K562 (cell line): ENCODE measurements around the gene ZNF385C. TPM values are rescaled to one million over a fixed set of nuclear protein-coding genes. Genes with fewer than 3 reads are reported as not detected.
A peak's percentile ranks its signal among the peaks of the same experiment; 100 is the strongest.

ENCODE experiments used
- ATAC-seq: fragments of 200-7000 bp; cut with Tn5 transposase; 3 replicates; pipeline ENCODE4 v1.9.1; 2020; ENCODE audit warnings: moderate library complexity
- BruUV-seq: library from RNA; stranded (reverse); fragments of 400-500 nt; replicated peaks from 2 replicates; lab custom pipeline; 2021; lab: Mats Ljungman, UMichigan
- CTCF ChIA-PET: fragments of 300-600 bp; formaldehyde crosslinking; extraction: SDS; loops from one replicate; lab custom pipeline; 2021; ENCODE audit warnings: low intra/inter-chr PET ratio; lab: Yijun Ruan, JAX
- POLR2A ChIA-PET: fragments of 300-600, 350-650 bp; sonication (Branson Sonifier 250); formaldehyde crosslinking; extraction: SDS; loops from one replicate; lab custom pipeline; 2021; ENCODE audit warnings: antibody characterized with exemption, inconsistent platforms; lab: Yijun Ruan, JAX
- DNase-seq, 4 experiments: peaks; one replicate each; pipeline versions ENCODE4 v3.0.0 to v3.0.0-alpha.2; 2011 to 2018; ENCODE audit warnings: low spot score in 3 of 4, mixed read lengths in 3 of 4; ENCODE audit errors: extremely low read depth in 1 of 4
- FAIRE-seq: peaks from 2 replicates; lab custom pipeline; 2011; peaks lifted over from hg19 to GRCh38; lab: Jason Lieb, UNC
- H2AFZ ChIP-seq: 2 replicates; pipeline ENCODE4 v1.6.0; 2011; ENCODE audit warnings: low read depth, low read length, control low read depth, inconsistent platforms
- H3K27ac ChIP-seq: fragments of 200-600 bp; 3 replicates; pipeline ENCODE4 v1.8.0; 2011; ENCODE audit warnings: low read depth, mild to moderate bottlenecking, control low read depth, inconsistent platforms, low read length, moderate library complexity, mixed read lengths; ENCODE audit errors: extremely low read depth
- H3K27me3 ChIP-seq, 2 experiments: fragments of 300-600 bp in 1 of 2; 2 replicates in 1 of 2; 3 replicates in 1 of 2; pipeline versions ENCODE4 v1.6.0 to v1.8.0; 2011; ENCODE audit warnings: inconsistent platforms in 2 of 2, low read length in 2 of 2, mild to moderate bottlenecking in 1 of 2, mixed read lengths in 1 of 2, moderate library complexity in 1 of 2; ENCODE audit not compliant: control insufficient read depth in 2 of 2, insufficient read depth in 2 of 2
- H3K36me3 ChIP-seq: fragments of 300-600 bp; 3 replicates; pipeline ENCODE4 v1.8.0; 2011; ENCODE audit warnings: mild to moderate bottlenecking, low read length, inconsistent platforms; ENCODE audit not compliant: control insufficient read depth, insufficient read depth
- H3K4me1 ChIP-seq, 2 experiments: fragments of 200-600 bp in 1 of 2; replicated peaks in 1 of 2; 2 replicates in 1 of 2; 3 replicates in 1 of 2; pipeline versions ENCODE4 v1.5.1 to v1.8.0; 2011; ENCODE audit warnings: inconsistent platforms in 2 of 2, low read length in 2 of 2, mild to moderate bottlenecking in 1 of 2, mixed read lengths in 1 of 2, moderate library complexity in 1 of 2; ENCODE audit not compliant: control insufficient read depth in 2 of 2, insufficient read depth in 2 of 2
- H3K4me2 ChIP-seq: 2 replicates; pipeline ENCODE4 v1.6.1; 2011; ENCODE audit warnings: low read length, control low read depth, inconsistent platforms, mixed read lengths; ENCODE audit not compliant: insufficient read depth
- H3K4me3 ChIP-seq: fragments of 200-600 bp; sonication (generic), shearing (Covaris generic); 2 replicates; pipeline ENCODE4 v1.5.1; 2016; ENCODE audit warnings: control low read depth, inconsistent platforms
- H3K79me2 ChIP-seq: fragments of 200-600 bp; 3 replicates; pipeline ENCODE4 v1.8.0; 2011; ENCODE audit warnings: low read length, inconsistent platforms; ENCODE audit not compliant: control insufficient read depth, insufficient read depth
- H3K9ac ChIP-seq, 2 experiments: 2 replicates each; pipeline versions ENCODE4 v1.6.0 to v1.6.1; 2011; ENCODE audit warnings: low read depth in 2 of 2, low read length in 2 of 2, control low read depth in 1 of 2, inconsistent platforms in 1 of 2, mild to moderate bottlenecking in 1 of 2, mixed read lengths in 1 of 2; ENCODE audit not compliant: insufficient read depth in 1 of 2
- H3K9me1 ChIP-seq: one replicate; pipeline ENCODE4 v1.6.0; 2011; ENCODE audit warnings: inconsistent platforms, mild to moderate bottlenecking, low read length, moderate library complexity; ENCODE audit not compliant: control insufficient read depth, insufficient read depth
- H3K9me3 ChIP-seq: replicated peaks from 2 replicates; pipeline ENCODE4 v1.5.1; 2011; ENCODE audit warnings: low read depth, low read length, inconsistent platforms; ENCODE audit not compliant: control insufficient read depth, insufficient read depth
- H4K20me1 ChIP-seq: replicated peaks from 2 replicates; pipeline ENCODE4 v1.6.1; 2011; ENCODE audit warnings: low read length, inconsistent platforms, mixed read lengths; ENCODE audit not compliant: control insufficient read depth, insufficient read depth
- BCOR ChIP-seq: fragments of 450-650 bp; IDR thresholded peaks from 2 replicates; pipeline ENCODE4 v1.6.1; 2016
- KDM1A ChIP-seq, 2 experiments: fragments of 450-650 bp; IDR thresholded peaks; 2 replicates each; pipeline ENCODE4 v1.6.1; 2016; ENCODE audit warnings: mild to moderate bottlenecking in 2 of 2
- PHF8 ChIP-seq: fragments of 200-600 bp; sonication (generic); IDR thresholded peaks from 2 replicates; pipeline ENCODE4 v1.6.1; 2012; ENCODE audit warnings: mixed run types, mild to moderate bottlenecking, inconsistent platforms, low read length, moderate library complexity, borderline replicate concordance
- SMC3 ChIP-seq: conservative IDR thresholded peaks from 2 replicates; pipeline ENCODE4 v1.6.1; 2011; ENCODE audit warnings: low read depth, low read length, improper control_type of control experiment; ENCODE audit not compliant: insufficient read depth
- ZFP36 ChIP-seq: fragments of 150-350 bp; IDR thresholded peaks from 2 replicates; pipeline ENCODE4 v1.6.1; 2018; ENCODE audit warnings: low read length, low read depth; ENCODE audit not compliant: partially characterized antibody
- WGBS: fragments of 100-300 bp; shearing (Covaris generic); methylation state at CpG from one replicate; pipeline ENCODE4 v1.1.6; 2016; ENCODE audit warnings: low coverage, mixed read lengths; ENCODE audit not compliant: insufficient coverage; ENCODE audit errors: missing lambda C conversion rate; 5-methylcytosine and 5-hydroxymethylcytosine counted together
- in situ Hi-C: fragments of 300-500 bp; cut with MboI; formaldehyde crosslinking; loops from 4 replicates; pipeline ENCODE4 v1.15.0; 2018; ENCODE audit warnings: inconsistent platforms, mixed read lengths
- intact Hi-C: fragments of 100-400 bp; cut with micrococcal nuclease; formaldehyde crosslinking; loops from 2 replicates; pipeline ENCODE4 v1.14.2; 2022
- polyA plus RNA-seq, 8 experiments: library from polyadenylated mRNA; depleted of rRNA in 4 of 8; stranded (reverse) in 5 of 8; unstranded in 3 of 8; fragments of >200 nt; fragmentation: Nextera tagmentation in 2 of 8; fragmentation: Illumina TruSeq in 1 of 8; extraction: Ambion mirVana in 2 of 8; extraction: Trizol in 1 of 8; gene quantifications; 2 replicates each; pipeline versions ENCODE4 v1.2.1 to v1.2.3, GENCODE V29; 2011 to 2014; ENCODE audit warnings: inconsistent platforms in 1 of 8, missing spikeins in 1 of 8
- total RNA-seq, 7 experiments: library from RNA; depleted of rRNA in 6 of 7; stranded (reverse); fragments of >200 nt in 6 of 7; fragmentation: Illumina TruSeq in 2 of 7; extraction: Trizol in 2 of 7; gene quantifications; 2 replicates each; pipeline versions ENCODE4 v1.2.1 to v1.2.3, GENCODE V29; 2011 to 2021; ENCODE audit warnings: low replicate concordance in 1 of 7

The ZNF385C gene
- total and polyA plus RNA-seq, 9 of the 15 experiments (the other 6 are each of a cell fraction or from before 2014, with no cell fraction given), result 0.03 to 0.35 (median 0.18) TPM; not detected in 1

- no peak for ATAC-seq
- H3K9me3 ChIP-seq, result no peaks in the 10 kb centered on the region
- in situ Hi-C loops (loop anchor here (5.0 to 25.0 kb wide), 3 partner anchors 83 to 373 kb away; partner anchors contain the start of gene HAP1), intact Hi-C loops (no loop called here)
- no peak overlapping the region for H3K4me2 ChIP-seq
- no peaks in the 10 kb centered on the region for H3K79me2 ChIP-seq
- H3K36me3 ChIP-seq, result peaks cover 22% of the 10 kb centered on the region; the same call in 2 of the 3 replicates
- H3K27ac ChIP-seq, result no peak overlapping the region
- no TSS peak for BruUV-seq
- H2AFZ ChIP-seq, result no peak overlapping the region
- no peaks in the 10 kb centered on the region for H3K9me1 ChIP-seq
- DNase-seq, result no peak
- H3K9ac ChIP-seq, result no peak overlapping the region; a peak in 1 of 4 replicates
- WGBS, result 72% methylated on average over 18 of the region's 18 CpGs
- H3K4me3 ChIP-seq, result no peak overlapping the region
- peaks cover 12 to 58% of the 10 kb centered on the region in 2 experiments; a peak in 4 of 5 replicates for H3K4me1 ChIP-seq
- ChIA-PET POLR2A (interaction anchor here (0.6 to 2.0 kb wide), 3 partner anchors 10 to 264 kb away, joined by 3 to 6 read pairs (median 3); partner anchors contain the start of gene KAT2A), CTCF (interaction anchor here (0.6 to 0.9 kb wide), 2 partner anchors 14 to 91 kb away, joined by 3 read pairs; partner anchors contain the start of gene NKIRAS2)
- TF ChIP-seq BCOR, result peak; percentile 74
- TF ChIP-seq PHF8, result no peak
- no peak for TF ChIP-seq SMC3
- TF ChIP-seq KDM1A (IDR thresholded peaks at IDR 0.05), result peak in 1 of 2 experiments; percentile 45; a peak in 1 of 4 replicates
- TF ChIP-seq ZFP36, result peak; percentile 80
- no peaks in the 10 kb centered on the region for H3K27me3 ChIP-seq
- H4K20me1 ChIP-seq, result no peaks in the 10 kb centered on the region
- no peak for FAIRE-seq
Measured at GRCh38 chr17:42110301-42111264, 12.3 kb upstream of the ZNF385C start.
